Stimulated activated naive CD4-positive, alpha-beta T cell treated with Interleukin-2 at 50 U/mL for 16 hours (primary cell): ENCODE measurements around the gene FDPS.

ENCODE experiments used
- DNase-seq: peaks from one replicate; lab custom pipeline; 2025; lab: John Stamatoyannopoulos, UW

FDPS gene

GRCh38 chr1:155308493-155309422 lies at the start of gene FDPS:
TSS of gene FDPS (plus strand) at chr1:155308866. CDS start at chr1:155309790, 924 bp downstream.
- DNase-seq, result peak; percentile 98

GRCh38 chr1:155260276-155260675 lies 48.4 kb upstream of the FDPS start:
- DNase-seq, result no peak

- DNase-seq, result peak; percentile 12
Measured at GRCh38 chr1:155261493-155261851, 47.2 kb upstream of the FDPS start.

- DNase-seq, result peak; percentile 89
Measured at GRCh38 chr1:155261852-155262673, 46.6 kb upstream of the FDPS start, which contains the start of gene SCAMP3. TSS of gene SCAMP3 (minus strand) at chr1:155262360. CDS start at chr1:155262151, 209 bp downstream.

GRCh38 chr1:155263067-155263466 lies 45.6 kb upstream of the FDPS start:
- no peak for DNase-seq

GRCh38 chr1:155266553-155266952 lies 42.1 kb upstream of the FDPS start:
- DNase-seq, result no peak

GRCh38 chr1:155267373-155267772 lies 41.3 kb upstream of the FDPS start:
- DNase-seq, result no peak

- DNase-seq, result no peak
Measured at GRCh38 chr1:155268630-155269029, 40.0 kb upstream of the FDPS start.

- DNase-seq, result no peak
Measured at GRCh38 chr1:155269381-155269780, 39.3 kb upstream of the FDPS start.

- no peak for DNase-seq
Measured at GRCh38 chr1:155272466-155273342, 36.0 kb upstream of the FDPS start.

- DNase-seq, result peak; percentile 96
Measured at GRCh38 chr1:155273343-155274245, 35.1 kb upstream of the FDPS start, which contains the start of gene CLK2. TSS of gene CLK2 (minus strand) at chr1:155273504. CDS start at chr1:155270977, 2,527 bp downstream.

- DNase-seq, result peak; percentile 93
Measured at GRCh38 chr1:155277070-155277901, 31.4 kb upstream of the FDPS start, which contains the start of gene HCN3. TSS of gene HCN3 (plus strand) at chr1:155277463. CDS start at chr1:155277591, 128 bp downstream.

GRCh38 chr1:155277902-155278688 lies 30.6 kb upstream of the FDPS start:
- DNase-seq, result peak; percentile 78

GRCh38 chr1:155278689-155279160 lies 29.9 kb upstream of the FDPS start:
- no peak for DNase-seq

- no peak for DNase-seq
Measured at GRCh38 chr1:155279268-155279667, 29.4 kb upstream of the FDPS start.

GRCh38 chr1:155282488-155283091 lies 26.1 kb upstream of the FDPS start:
- no peak for DNase-seq

GRCh38 chr1:155284476-155284875 lies 24.2 kb upstream of the FDPS start:
- no peak for DNase-seq

- DNase-seq, result no peak
Measured at GRCh38 chr1:155285063-155285462, 23.6 kb upstream of the FDPS start.
